Sigmoid colon (tissue), 4 donors: ENCODE results near the gene PCID2.

Source experiments
- CTCF ChIP-seq, 4 experiments: fragments of 450-650 bp in 3 of 4; fragments of 200-600 bp in 1 of 4; IDR thresholded peaks; one replicate each; pipeline ENCODE4 v1.5.1; 2016 to 2019; ENCODE audit warnings: antibody characterized with exemption in 4 of 4, mild to moderate bottlenecking in 3 of 4, moderate library complexity in 2 of 4
- EP300 ChIP-seq, 4 donors: sonication (generic); formaldehyde crosslinking; IDR thresholded peaks; one replicate each; pipeline ENCODE4 v1.6.1; 2017; ENCODE audit warnings: antibody characterized with exemption in 4 of 4
- POLR2A ChIP-seq, 2 donors: fragments of 450-650 bp; IDR thresholded peaks; one replicate each; pipeline ENCODE4 v1.6.1; 2016; ENCODE audit warnings: antibody characterized with exemption in 2 of 2, mild to moderate bottlenecking in 2 of 2, moderate library complexity in 2 of 2
- POLR2AphosphoS5 ChIP-seq, 4 donors: sonication (generic); formaldehyde crosslinking; IDR thresholded peaks; one replicate each; pipeline ENCODE4 v1.6.1; 2017; ENCODE audit warnings: antibody characterized with exemption in 4 of 4

DNA sequence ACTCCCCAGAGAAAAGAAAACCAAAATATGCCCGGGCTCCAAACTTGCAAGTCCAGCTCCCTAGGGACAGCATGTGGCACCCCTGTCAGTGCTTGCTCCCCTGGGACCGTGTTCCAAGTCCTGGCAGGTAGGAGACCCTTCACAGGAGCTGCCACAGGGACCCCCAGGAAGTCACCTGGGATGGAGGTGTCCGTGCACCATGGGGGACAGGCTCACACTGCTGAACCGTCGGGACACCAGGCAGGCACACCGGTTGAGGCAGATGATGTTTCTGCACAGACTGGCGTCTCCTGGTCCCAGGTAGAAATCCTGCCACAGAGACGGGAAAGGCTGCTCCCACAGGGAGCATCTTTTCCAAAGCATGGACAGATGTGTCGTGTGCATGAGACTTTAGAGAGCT is 61.7 kb downstream of the PCID2 start:
- TF ChIP-seq POLR2AphosphoS5 (IDR thresholded peaks at IDR 0.05) = no peak
- TF ChIP-seq CTCF (IDR thresholded peaks at IDR 0.05) = no peak
- no peak for TF ChIP-seq POLR2A (IDR thresholded peaks at IDR 0.05)
- TF ChIP-seq EP300 (IDR thresholded peaks at IDR 0.05) = no peak
